ENCODE results near the gene RERE. TPM values are rescaled to one million over a fixed set of nuclear protein-coding genes. Genes with fewer than 3 reads are reported as not detected.

The RERE gene
- total RNA-seq, 2 experiments from 2014 or later = 45.8 to 57.1 TPM

DNA sequence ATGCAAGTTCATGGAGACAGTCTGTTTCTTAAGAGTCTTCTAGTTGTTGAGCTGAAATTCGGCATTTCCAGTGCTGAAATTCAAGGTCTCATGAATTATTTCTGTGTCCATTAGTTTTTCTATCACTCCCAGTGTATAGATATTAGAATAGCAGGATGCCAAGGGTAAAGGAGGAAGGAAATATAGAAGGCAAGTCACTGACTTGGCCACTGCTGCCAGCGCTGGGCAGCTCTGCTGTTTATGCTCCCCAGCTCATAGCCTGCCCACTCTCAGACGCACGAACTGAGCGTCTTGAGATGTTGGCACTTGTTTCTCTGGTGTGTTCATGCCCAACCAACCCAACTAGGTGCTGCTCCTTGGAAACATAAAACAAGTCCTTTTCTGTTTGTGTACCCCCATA is 389.5 kb downstream of the RERE start:
- ChIA-PET CTCF (interaction anchor here (1.5 kb wide), 1 partner anchor 98 kb away, joined by 5 read pairs; no protein-coding TSS in a partner anchor), POLR2A (interaction anchor here (0.9 to 1.7 kb wide), 4 partner anchors 31 to 98 kb away, joined by 3 to 9 read pairs (median 3); no protein-coding TSS in a partner anchor)
- peak overlapping the region; percentile 5 for H3K27ac Mint-ChIP-seq
- TF ChIP-seq, protein P1, sequence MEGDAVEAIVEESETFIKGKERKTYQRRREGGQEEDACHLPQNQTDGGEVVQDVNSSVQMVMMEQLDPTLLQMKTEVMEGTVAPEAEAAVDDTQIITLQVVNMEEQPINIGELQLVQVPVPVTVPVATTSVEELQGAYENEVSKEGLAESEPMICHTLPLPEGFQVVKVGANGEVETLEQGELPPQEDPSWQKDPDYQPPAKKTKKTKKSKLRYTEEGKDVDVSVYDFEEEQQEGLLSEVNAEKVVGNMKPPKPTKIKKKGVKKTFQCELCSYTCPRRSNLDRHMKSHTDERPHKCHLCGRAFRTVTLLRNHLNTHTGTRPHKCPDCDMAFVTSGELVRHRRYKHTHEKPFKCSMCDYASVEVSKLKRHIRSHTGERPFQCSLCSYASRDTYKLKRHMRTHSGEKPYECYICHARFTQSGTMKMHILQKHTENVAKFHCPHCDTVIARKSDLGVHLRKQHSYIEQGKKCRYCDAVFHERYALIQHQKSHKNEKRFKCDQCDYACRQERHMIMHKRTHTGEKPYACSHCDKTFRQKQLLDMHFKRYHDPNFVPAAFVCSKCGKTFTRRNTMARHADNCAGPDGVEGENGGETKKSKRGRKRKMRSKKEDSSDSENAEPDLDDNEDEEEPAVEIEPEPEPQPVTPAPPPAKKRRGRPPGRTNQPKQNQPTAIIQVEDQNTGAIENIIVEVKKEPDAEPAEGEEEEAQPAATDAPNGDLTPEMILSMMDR (IDR thresholded peaks at IDR 0.05) = no peak
- H3K36me3 Mint-ChIP-seq (ENCODE audit: low read depth) = peaks cover 6% of the 10 kb centered on the region
- ATAC-seq (no peak), DNase-seq (no peak)
- peaks cover 4% of the 10 kb centered on the region for H3K9me3 Mint-ChIP-seq
- no peaks in the 10 kb centered on the region for H3K27me3 Mint-ChIP-seq
- intact Hi-C loops (cut with micrococcal nuclease) = loop anchor here (10.0 kb wide), 1 partner anchor 47 kb away; no protein-coding TSS in a partner anchor
- H3K4me1 Mint-ChIP-seq (ENCODE audit: low read depth) = peaks cover 67% of the 10 kb centered on the region
- no peak overlapping the region for H3K4me3 Mint-ChIP-seq

- H3K27me3 Mint-ChIP-seq = no peaks in the 10 kb centered on the region
- no peak overlapping the region for H3K4me3 Mint-ChIP-seq
- intact Hi-C loops (cut with micrococcal nuclease) = loop anchor here (10.0 kb wide), 1 partner anchor 47 kb away; no protein-coding TSS in a partner anchor
- TF ChIP-seq, protein P1 (IDR thresholded peaks at IDR 0.05) = no peak
- H3K36me3 Mint-ChIP-seq (ENCODE audit: low read depth) = peaks cover 6% of the 10 kb centered on the region
- peak overlapping the region; percentile 62 for H3K27ac Mint-ChIP-seq
- DNase-seq (peak; percentile 54), ATAC-seq (peak; percentile 6)
- ChIA-PET POLR2A (interaction anchor here (0.8 to 1.7 kb wide), 4 partner anchors 31 to 65 kb away, joined by 3 to 9 read pairs (median 3); no protein-coding TSS in a partner anchor), CTCF (interaction anchor here (1.5 kb wide), 1 partner anchor 98 kb away, joined by 5 read pairs; no protein-coding TSS in a partner anchor)
- peaks cover 4% of the 10 kb centered on the region for H3K9me3 Mint-ChIP-seq
- peaks cover 67% of the 10 kb centered on the region for H3K4me1 Mint-ChIP-seq (ENCODE audit: low read depth)
Observed at GRCh38 chr1:8427493-8427892, 389.9 kb downstream of the RERE start.

- Mint-ChIP-seq H3K36me3 (ENCODE audit: low read depth) (peaks cover 6% of the 10 kb centered on the region), H3K4me3 (no peak overlapping the region), H3K27ac (peak overlapping the region; percentile 62), H3K27me3 (no peaks in the 10 kb centered on the region), H3K4me1 (ENCODE audit: low read depth) (peaks cover 63% of the 10 kb centered on the region), H3K9me3 (peaks cover 4% of the 10 kb centered on the region)
- ChIA-PET POLR2A (interaction anchor here (0.8 to 1.7 kb wide), 3 partner anchors 30 to 65 kb away, joined by 3 to 9 read pairs (median 3); no protein-coding TSS in a partner anchor), CTCF (interaction anchor here (1.5 kb wide), 1 partner anchor 99 kb away, joined by 5 read pairs; no protein-coding TSS in a partner anchor)
- ATAC-seq (no peak), DNase-seq (no peak)
- intact Hi-C loops (cut with micrococcal nuclease) = loop anchor here (10.0 kb wide), 1 partner anchor 48 kb away; no protein-coding TSS in a partner anchor
- TF ChIP-seq, protein P1 (IDR thresholded peaks at IDR 0.05) = no peak
Observed at GRCh38 chr1:8426996-8427395, 390.4 kb downstream of the RERE start.

GRCh38 chr1:8425781-8426161 is 391.7 kb downstream of the RERE start:
- no peak for ATAC-seq
- Mint-ChIP-seq H3K27me3 (no peaks in the 10 kb centered on the region), H3K4me1 (ENCODE audit: low read depth) (peaks cover 54% of the 10 kb centered on the region), H3K4me3 (no peak overlapping the region), H3K27ac (no peak overlapping the region), H3K36me3 (ENCODE audit: low read depth) (peaks cover 6% of the 10 kb centered on the region), H3K9me3 (peaks cover 4% of the 10 kb centered on the region)
- ChIA-PET POLR2A (interaction anchor here (0.6 kb wide), 1 partner anchor 10 kb away, joined by 3 read pairs; no protein-coding TSS in a partner anchor), CTCF (no interaction called here)
- intact Hi-C loops (cut with micrococcal nuclease) = loop anchor here (10.0 kb wide), 1 partner anchor 49 kb away; no protein-coding TSS in a partner anchor
- TF ChIP-seq, protein P1 (IDR thresholded peaks at IDR 0.05) = no peak
- no peak for DNase-seq
